Germinal center (tissue), 1 donor: ENCODE data around the gene RGS18.
"Not testable (repeated sequence)": the region's sequence is repeated elsewhere in the genome, so short reads cannot be mapped to it uniquely, and the experiment has no call there.

Experiments used
- DNase-seq: peaks from one replicate; pipeline ENCODE4 v3.0.0; 2012; ENCODE audit warnings: mixed read lengths, low spot score

The RGS18 gene

DNA sequence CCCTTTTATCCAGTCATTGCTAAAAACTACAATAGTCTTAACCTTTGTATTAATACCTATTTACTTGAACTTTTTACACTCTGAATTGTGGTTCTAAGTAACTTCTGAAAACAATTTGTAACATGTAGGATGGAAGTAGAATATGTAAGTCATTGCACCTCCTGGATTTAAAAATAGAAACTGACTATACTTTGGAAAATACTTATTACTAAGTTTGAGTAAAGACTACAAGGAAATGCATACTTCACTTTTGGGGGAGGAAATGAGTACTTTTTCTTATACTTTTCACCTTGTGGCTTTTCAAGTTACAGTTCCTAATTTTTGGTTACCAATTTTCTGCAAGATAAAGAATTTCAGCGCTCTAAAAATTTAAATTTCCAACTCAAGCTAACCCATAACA is 8.7 kb downstream of the RGS18 start:
- no peak for DNase-seq

DNA sequence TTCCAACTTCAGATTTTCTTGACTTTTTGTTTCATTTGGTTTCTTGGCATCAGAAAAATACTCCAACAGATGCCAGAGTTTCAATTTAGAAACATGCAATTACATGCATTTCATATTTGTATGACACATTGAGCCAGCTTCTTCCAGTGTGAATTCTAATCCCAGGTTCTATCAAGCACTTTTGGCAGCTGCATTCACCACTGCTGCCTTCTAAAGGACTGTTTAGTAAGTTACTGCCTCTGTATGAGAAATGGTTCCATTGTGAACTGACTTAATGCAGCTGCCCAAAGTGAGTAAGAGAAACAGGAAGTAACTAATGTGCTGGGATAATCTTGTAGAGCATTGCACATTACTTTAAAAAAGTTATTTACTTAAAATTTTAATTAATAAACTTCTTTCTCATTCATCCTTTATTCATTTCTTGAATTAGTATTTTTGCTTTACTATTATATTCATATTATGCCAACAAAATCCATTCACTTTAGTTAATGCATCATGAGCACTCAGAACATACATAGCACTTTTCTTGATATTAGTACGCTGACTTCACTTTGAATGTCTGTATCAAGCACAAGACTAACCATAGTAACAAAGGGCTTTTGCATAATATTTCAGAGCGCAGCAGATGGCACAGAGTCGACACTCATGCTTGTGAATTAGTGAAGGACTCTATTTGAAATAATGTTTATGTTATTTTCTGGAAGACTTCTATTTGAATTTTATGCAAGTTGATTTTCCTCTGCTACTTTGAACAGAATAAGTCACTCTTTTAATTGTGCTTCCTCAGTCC is 9.8 kb downstream of the RGS18 start:
- no peak for DNase-seq

DNA sequence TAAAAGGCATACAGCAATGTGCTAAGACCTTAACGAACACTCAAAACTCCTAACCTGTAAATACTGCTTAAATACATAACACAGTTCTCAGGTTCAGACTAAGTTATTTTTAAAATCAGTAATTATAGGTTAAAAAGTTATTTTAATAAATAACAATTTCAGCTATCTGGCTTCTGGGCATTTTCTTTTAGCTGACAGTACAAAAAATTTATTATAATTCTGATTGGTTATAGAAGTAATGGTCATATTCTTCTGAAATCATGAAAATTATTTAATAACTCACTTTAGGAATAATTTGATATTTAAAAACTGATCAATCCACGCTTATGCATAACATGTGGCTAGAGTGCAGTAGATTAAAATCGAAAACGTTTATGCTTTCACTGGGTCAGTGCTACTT is 10.7 kb downstream of the RGS18 start:
- DNase-seq, result no peak

DNA sequence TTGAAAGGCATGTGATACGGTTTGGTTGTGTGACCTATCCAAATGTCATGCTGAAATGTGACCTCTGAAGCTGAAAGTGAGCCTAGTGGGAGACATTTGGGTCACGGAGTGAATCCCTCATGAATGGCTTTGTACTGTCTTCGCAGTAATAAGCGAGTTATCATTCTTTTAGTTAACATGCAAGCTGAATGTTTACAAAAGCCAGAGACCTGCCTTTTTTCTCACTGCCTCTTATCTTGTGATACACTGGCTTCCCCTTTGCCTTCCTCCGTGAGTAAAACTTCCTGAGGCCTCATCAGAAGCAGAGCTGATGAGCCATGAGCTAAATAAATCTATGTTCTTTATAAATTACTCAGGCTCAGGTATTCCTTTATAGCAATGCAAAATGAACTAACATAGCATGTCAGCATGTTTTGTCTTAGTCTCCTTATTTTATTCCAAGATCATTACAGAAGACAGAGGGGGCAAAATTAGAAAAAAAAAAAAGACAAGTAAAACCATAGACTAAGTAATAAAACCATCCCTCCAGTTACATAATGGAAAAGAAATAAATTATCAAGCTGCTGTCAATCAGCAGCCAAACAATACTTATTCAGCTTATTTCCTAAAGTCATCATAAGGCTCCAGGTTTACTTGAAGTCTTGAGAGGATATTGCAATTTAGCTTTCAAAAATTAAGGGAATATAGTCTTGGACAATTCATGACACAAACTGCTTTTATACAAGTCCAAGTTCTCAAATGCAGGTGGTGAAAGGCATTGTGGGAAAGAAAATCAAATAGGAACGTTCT is 12.1 kb downstream of the RGS18 start:
- DNase-seq, result no peak

DNA sequence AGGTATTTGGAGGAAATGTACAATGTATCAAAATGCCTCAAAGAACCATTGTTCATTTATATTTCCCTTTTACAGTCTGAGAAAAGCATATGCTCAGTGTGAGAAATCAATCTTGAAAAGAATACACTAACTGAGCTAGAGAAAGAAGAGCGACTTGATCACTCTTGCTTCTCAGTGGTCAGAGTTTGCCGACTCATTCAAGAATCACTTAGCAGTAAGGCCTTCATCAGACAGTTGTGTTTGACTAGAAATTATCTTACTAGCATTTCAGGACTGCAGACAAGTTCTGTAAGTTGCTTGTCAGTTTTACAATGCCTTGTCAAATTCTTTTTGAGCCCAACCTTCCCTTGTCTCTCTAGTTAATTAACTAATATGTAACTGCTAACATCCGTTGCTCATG is 12.9 kb downstream of the RGS18 start:
- no peak for DNase-seq

DNA sequence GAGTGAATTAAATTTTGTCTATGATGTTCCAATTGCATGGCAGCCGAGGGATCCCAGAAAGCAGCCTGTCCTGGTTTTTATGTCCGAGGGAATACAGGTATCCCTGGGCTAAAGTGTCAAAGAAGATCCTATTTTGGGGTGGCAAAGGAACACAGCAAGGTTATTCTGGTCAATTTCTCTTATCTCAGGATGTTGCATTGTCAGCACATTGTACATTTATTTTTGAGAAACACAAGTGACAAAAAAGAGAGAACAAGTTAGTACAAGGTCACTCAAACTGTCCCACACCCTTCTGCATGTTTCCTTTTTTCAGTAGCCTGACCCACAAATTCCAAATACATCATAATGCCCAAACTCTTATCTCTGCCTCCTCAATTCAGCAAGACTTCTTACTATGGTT is 17.7 kb downstream of the RGS18 start:
- DNase-seq, result no peak

DNA sequence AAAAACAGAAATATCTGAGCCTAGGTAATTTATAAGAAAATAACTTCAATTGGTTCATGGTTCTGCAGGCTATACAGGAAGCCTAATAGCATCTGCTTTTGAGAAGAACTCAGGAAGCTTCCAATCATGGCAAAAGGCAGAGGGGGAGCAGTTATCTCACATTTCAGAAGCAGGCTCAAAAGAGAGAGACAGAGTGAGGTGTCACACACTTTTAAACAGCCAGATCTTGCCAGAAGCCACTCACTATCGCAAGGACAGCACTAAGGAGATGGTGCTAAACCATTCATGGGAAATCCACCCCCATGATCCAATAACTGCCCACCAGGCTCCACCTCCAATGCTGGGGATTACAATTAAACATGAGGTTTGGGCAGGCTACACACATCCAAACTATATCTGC is 25.5 kb downstream of the RGS18 start:
- DNase-seq, result no peak

DNA sequence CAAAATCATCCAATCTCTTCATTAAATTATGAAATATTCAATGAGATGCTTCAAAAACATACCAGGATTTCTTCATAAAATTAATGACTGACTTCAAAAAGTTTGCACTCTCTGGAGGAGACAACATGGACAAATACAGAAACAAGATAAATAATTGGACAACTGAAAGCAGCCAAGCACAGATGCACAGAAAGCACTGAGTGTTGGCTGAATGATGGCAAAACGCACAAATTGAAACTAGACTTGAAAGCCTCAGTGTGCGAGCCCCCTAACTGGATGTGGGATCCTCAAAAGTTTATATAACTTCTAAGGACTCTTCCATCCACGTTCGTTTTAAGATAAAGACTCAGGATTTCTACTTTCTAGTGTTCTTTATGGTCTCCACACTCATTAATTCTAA is 27.9 kb downstream of the RGS18 start:
- DNase-seq, result no peak

DNA sequence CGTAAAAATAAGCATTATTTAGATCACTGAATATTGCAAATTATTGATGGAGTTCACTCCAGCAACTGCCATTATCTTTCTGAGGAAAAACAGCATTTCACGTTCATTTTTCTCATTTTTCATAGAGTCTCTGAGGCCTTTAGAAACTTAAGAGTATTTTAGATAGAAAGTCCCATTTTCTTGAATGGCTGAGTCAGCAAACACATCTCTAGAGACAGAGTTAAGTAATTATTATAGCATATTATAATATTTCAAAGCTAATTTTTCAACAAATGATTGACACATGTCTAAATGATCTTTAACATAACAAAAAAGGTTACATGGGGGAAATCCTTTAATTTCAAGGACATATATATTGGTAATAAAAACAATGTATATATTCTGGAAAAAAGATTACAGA is 31.8 kb downstream of the RGS18 start:
- no peak for DNase-seq

DNA sequence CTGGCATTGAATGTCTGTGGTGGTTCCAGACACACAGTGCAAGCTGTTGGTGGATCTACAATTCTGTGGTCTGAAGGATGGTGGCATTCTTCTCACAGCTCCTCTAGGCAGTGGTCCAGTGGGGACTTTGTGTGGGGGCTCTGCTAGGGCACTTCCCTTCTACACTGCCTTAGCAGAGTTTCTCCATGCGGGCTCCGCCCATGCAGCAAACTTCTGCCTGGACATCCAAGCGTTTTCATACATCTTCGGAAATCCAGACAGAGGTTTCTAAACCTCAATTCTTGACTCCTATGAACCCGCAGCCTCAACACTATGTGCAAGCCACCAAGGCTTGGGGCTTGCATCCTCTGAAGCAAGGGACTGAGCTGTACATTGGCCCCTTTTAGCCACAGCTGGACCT is 43.0 kb downstream of the RGS18 start:
- DNase-seq, result no peak

DNA sequence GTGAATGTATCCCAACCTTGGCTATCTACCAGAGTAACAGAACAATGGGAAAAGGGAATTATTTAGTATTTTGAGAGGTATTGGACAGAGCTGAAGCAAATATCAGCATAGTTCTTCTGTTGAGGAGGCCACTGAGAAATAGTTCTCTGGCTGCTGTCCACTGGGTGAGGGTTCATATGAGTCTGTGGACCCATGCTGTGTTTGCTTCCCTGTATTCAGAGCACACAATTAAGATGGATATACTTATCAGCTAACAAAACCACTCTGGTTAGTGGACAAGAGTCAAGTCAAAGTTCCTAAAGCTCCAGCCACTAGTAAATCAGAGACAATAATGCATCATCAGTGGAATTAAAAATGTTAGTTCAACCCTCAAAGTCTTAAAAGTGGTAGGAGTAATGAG is 66.1 kb downstream of the RGS18 start:
- DNase-seq, result no peak

DNA sequence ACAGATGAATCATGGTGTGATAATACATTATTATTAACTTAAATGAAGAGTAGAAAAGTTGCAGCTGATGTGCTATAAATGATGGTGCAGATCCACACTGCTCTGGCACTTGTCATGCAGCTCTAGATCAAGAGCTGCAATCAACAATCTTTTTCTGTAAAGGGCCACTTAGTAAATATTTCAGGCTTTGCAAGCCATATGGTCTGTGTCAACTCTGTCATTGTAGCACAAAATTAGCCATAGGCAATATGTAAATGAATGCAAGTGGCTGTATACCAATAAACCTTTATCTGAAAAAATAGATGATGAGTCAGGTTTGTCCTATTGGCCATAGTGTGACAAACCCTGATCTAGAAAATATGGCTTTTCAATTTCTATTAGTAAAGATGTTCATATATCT is 66.6 kb downstream of the RGS18 start:
- DNase-seq, result no peak

DNA sequence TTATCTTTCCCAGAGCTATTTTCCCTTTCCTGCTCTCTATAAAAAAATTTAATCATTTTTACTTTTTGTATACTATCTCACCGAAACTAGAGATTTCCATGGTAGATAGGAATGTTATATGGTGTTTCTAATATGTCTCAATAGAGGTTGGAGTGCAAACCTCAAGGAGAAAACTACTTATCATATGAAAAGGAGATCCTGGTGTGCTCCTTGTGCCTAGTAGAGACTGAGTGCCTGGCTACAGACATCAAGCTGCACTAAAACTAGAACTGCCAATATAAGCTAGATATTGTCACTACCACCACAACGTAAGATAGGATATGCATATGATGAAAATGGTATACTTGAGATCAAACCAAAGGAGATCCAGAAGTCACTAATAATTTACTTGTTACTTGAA is 67.0 kb downstream of the RGS18 start:
- DNase-seq, result no peak

DNA sequence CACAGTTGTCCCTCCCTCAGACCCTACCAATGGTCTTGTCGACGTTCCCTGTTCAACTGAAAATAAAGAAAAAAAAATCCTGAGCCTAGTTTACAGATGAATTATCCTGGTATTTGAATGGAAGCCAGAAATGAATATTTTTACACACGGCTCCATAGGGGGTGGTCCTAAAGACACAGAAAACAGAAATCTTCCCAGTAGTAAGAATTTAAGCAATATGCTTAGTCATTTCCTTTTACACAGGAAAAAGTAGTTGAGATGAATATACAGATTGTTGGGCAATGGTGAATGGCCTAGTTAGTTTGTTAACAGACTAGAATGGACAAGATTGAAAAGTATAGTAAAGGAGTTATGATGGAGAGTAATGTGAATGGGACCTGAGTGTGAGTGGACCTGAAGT is 67.4 kb downstream of the RGS18 start:
- no peak for DNase-seq

DNA sequence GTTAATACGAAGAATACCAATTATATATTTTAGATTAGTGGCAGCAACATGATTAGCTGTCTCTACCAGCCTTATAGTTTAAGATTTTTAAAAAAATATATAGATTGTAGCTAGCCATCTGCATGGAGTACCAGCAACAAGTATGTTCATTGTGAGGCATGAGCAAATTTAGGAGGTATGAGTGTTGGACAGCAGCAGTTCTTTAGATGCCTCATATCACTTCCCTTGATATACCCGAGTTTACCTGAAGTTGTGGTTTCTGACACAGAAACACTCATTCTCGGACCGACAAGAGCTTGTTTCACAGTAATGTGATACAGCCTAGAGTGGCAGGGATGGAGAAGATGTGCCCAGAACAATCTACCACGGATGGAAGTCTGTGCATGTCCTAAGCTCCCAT is 69.1 kb downstream of the RGS18 start:
- DNase-seq, result no peak

DNA sequence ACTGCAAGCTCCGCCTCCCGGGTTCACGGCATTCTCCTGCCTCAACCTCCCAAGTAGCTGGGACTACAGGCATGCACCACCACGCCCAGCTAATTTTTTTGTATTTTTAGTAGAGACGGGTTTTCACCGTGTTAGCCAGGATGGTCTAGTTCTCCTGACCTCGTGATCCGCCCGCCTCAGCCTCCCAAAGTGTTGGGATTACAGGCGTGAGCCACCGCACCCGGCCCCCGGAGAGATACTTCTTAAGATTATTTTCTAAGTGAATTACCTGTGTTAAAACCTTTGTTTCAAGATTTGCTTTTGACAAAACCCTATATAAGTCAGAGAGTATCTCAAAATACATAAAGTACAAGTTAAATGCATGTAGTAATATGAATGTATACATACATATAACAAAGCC is 69.7 kb downstream of the RGS18 start:
- not testable (repeated sequence) for DNase-seq

DNA sequence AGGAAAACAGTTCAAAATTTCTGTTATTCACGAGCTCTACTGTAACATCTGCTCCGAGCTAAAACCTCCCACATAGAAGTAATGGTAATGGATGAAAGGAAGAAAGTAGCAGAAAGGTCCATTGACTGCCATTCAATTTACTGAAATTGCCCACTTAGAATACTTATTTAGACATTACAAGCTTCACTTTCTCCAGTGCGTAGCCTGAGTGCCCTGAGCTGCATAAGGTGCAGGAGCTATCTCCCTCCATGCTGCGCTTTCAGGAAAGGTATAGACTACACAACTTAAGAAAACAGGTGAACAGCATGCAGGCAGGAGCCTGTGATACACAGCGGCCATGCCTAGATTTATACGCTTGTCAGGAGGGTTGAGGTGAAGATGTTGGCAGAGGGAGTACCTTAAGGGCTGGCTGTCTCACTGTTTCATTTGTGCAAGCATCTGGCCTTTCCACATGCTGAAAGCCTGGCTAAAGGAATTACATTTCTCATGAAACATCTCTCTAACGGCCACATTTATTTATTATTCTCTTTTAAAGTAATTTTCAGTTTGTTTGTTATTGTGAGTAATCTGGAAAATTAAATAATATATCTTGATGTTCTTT is 74.7 kb downstream of the RGS18 start:
- no peak for DNase-seq

DNA sequence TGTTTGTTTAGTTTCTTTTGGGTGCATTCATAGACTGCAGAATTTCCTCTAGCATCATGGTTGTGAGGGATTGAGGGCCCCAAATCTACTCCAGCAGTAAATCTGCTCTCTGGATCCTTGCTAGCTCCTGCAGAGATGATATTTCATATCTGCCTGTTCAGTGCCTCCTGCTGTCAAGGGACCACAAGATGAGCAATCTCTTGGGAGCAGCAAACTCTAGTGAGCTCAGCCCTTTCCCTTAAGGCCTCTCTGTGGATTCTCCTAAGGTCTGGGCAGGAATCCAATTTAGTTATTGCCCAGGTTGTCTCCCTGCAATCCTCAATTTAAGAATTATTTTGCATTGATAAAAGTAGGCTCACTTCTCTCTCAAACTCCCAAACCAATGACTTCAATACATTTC is 76.9 kb downstream of the RGS18 start:
- no peak for DNase-seq
